Right cardiac atrium (tissue), 5 donors: ENCODE measurements around the gene ZNF484. TPM values are rescaled to one million over a fixed set of nuclear protein-coding genes. Genes with fewer than 3 reads are reported as not detected.
"Not testable (repeated sequence)": the region's sequence is repeated elsewhere in the genome, so short reads cannot be mapped to it uniquely, and the experiment has no call there.

Source experiments
- ATAC-seq, 2 donors: fragments of 200-7000 bp; cut with Tn5 transposase; one replicate each; pipeline versions ENCODE4 v1.8.0 to v1.9.1; 2020; ENCODE audit warnings: moderate library complexity in 2 of 2, mild to moderate bottlenecking in 1 of 2
- DNase-seq, 3 donors: peaks; one replicate each; pipeline ENCODE4 v3.0.0-alpha.2; 2020
- H3K27ac ChIP-seq: one replicate; pipeline ENCODE4 v1.5.1; 2013; ENCODE audit warnings: mild to moderate bottlenecking, low read length, control low read depth, moderate library complexity
- H3K27me3 ChIP-seq: one replicate; pipeline ENCODE4 v1.6.1; 2013; ENCODE audit not compliant: control insufficient read depth, insufficient read depth
- H3K4me1 ChIP-seq: one replicate; pipeline ENCODE4 v1.6.1; 2013; ENCODE audit warnings: low read length; ENCODE audit not compliant: control insufficient read depth, insufficient read depth
- H3K4me3 ChIP-seq: one replicate; pipeline ENCODE4 v1.5.1; 2013; ENCODE audit warnings: low read length, control low read depth
- H3K9me3 ChIP-seq: one replicate; pipeline ENCODE4 v1.6.1; 2013; ENCODE audit warnings: low read length; ENCODE audit not compliant: control insufficient read depth
- WGBS: extraction: QIAGEN DNeasy Blood & Tissue Kit; methylation state at CpG from one replicate; pipeline ENCODE4 v1.1.7; 2013; 5-methylcytosine and 5-hydroxymethylcytosine counted together
- intact Hi-C, 4 donors: fragments of 100-400 bp; cut with DNase I; formaldehyde crosslinking; loops; one replicate each; pipeline versions ENCODE4 v1.11.0 to v1.14.0; 2022 to 2023
- polyA plus RNA-seq: library from polyadenylated mRNA; stranded (reverse); fragments of 200-250 nt; gene quantifications from one replicate; pipeline ENCODE4 v1.2.3, GENCODE V29; 2013
- total RNA-seq, 4 donors: library from RNA; stranded (reverse); fragmentation: NEBNext Ultra II Directional; extraction: Animal tissue kit (Norgen Biotek cat#: 25700); gene quantifications; one replicate each; pipeline ENCODE4 v1.2.1, GENCODE V29; 2021
- donor health status: healthy with polysubstance abuse.
- donor health status: DM: no; HTN: yes; CAD: no.
- donor health status: DM: no; HTN: no; CAD: no.
- donor health status: DM: no; HTN: yes; CAD: no; lungs with severe emphysema.
- donor health status: DM: yes; HTN: yes; CAD: no.

ZNF484 gene
- total and polyA plus RNA-seq, 5 donors = 1.5 to 8.2 (median 7.2) TPM

GRCh38 chr9:92857236-92857635, 20.6 kb downstream of the ZNF484 start:
- no peak for ATAC-seq
- H3K27me3 ChIP-seq = no peaks in the 10 kb centered on the region
- no peaks in the 10 kb centered on the region for H3K9me3 ChIP-seq
- no peak for DNase-seq
- no peaks in the 10 kb centered on the region for H3K4me1 ChIP-seq
- H3K4me3 ChIP-seq = no peak overlapping the region
- intact Hi-C loops = no loop called here
- H3K27ac ChIP-seq = no peak overlapping the region

GRCh38 chr9:92853716-92854115, 24.1 kb downstream of the ZNF484 start:
- no peaks in the 10 kb centered on the region for H3K9me3 ChIP-seq
- no peak overlapping the region for H3K27ac ChIP-seq
- no peak for ATAC-seq
- 70% methylated on average over 2 of the region's 2 CpGs for WGBS
- intact Hi-C loops = no loop called here
- no peak overlapping the region for H3K4me3 ChIP-seq
- no peaks in the 10 kb centered on the region for H3K27me3 ChIP-seq
- H3K4me1 ChIP-seq = no peaks in the 10 kb centered on the region
- DNase-seq = no peak

GRCh38 chr9:92850898-92851297, 26.9 kb downstream of the ZNF484 start:
- Histone ChIP-seq H3K9me3 (peaks cover 4% of the 10 kb centered on the region), H3K4me3 (no peak overlapping the region), H3K4me1 (no peaks in the 10 kb centered on the region), H3K27ac (no peak overlapping the region), H3K27me3 (no peaks in the 10 kb centered on the region)
- DNase-seq (no peak), ATAC-seq (no peak)
- intact Hi-C loops = no loop called here

DNA sequence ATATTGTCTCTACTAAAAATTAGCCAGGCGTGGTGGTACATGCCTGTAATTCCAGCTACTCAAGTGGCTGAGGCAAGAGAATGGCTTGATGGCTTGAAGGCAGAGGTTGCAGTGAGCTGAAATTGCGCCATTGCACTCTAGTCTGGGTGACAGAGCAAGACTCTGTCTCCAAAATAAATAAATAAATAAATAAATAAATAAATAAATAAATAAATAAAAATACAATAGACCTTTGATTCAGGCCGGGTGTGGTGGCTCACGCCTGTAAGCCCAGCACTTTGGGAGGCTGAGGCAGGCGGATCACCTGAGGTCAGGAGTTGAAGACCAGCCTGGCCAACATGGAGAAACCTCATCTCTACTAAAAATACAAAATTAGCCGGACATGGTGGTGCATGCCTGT, 29.1 kb downstream of the ZNF484 start:
- intact Hi-C loops, H3K9me3 ChIP-seq, H3K27me3 ChIP-seq, H3K4me1 ChIP-seq, DNase-seq, H3K27ac ChIP-seq, ATAC-seq, H3K4me3 ChIP-seq: not testable (repeated sequence)
- WGBS = 85% methylated on average over 6 of the region's 6 CpGs

DNA sequence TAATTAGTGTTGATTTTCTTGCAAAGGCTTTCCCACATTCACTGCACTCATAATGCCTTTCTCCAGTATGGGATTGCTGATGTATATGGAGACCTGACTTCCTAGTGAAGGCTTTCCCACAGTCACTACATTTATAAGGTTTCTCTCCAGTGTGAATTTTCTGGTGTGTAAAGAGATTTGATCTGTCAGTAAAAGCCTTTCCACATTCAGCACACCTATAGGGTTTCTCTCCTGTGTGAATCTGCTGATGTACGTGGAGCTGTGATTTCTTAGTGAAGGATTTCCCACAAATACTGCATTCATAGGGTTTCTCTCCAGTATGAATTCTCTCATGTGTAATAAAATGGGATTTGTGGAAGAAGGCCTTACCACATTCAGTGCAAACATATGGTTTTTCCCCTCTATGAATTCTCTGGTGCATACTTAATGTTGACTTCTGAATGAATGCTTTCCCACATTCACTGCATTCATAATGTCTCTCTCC, 31.1 kb downstream of the ZNF484 start:
- intact Hi-C loops = no loop called here
- Histone ChIP-seq H3K4me1 (no peaks in the 10 kb centered on the region), H3K9me3 (peaks cover 4% of the 10 kb centered on the region), H3K4me3 (no peak overlapping the region), H3K27ac (no peak overlapping the region), H3K27me3 (no peaks in the 10 kb centered on the region)
- DNase-seq (no peak), ATAC-seq (no peak)
- 97% methylated on average over 1 of the region's 1 CpG for WGBS

GRCh38 chr9:92838411-92838810, 39.4 kb downstream of the ZNF484 start:
- H3K27me3 ChIP-seq, ATAC-seq, H3K4me3 ChIP-seq, H3K27ac ChIP-seq, intact Hi-C loops, H3K9me3 ChIP-seq, DNase-seq, H3K4me1 ChIP-seq: not testable (repeated sequence)
- WGBS = 94% methylated on average over 1 of the region's 1 CpG

DNA sequence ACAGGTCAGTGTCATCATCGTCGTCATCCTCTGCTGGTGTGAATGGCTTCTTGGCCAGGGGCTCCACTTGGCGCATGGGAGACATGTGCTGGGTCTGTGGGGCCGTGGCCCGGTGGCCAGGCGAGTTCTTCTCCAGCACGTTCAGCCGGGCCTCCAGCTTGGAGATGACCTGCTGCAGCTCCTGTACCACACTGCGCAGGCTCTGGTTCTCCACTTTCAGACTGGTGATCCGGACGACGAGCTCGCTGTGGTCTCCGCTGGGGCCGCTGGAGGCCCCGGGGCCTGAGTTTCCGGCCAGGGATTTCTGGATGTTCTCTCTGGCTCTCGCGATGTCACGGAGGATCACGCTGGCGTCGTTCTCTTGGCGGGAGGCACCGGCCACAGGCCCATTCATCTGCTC, 40.6 kb downstream of the ZNF484 start:
- Histone ChIP-seq H3K4me3 (no peak overlapping the region), H3K27ac (no peak overlapping the region), H3K4me1 (no peaks in the 10 kb centered on the region), H3K27me3 (no peaks in the 10 kb centered on the region), H3K9me3 (no peaks in the 10 kb centered on the region)
- ATAC-seq (no peak), DNase-seq (no peak)
- intact Hi-C loops = no loop called here
- 95% methylated on average over 25 of the region's 25 CpGs for WGBS

DNA sequence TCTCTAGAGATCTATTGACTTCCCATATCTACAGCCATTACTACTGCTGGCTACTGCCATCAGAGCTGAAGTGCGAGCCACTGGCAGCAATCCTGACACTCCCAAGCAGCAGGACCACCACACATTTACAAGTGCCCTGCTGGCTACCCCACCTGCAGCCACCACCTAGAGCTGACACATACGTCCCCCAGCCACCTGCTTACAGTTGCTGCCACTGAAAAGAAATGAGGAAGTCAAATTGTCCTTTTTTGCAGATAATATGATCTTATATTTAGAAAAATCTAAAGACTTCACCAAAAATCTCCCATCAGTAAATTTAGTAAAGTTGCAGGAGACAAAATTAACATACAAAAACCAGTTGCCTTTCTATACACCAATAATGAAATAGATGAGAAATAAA, 48.4 kb downstream of the ZNF484 start:
- H3K4me3 ChIP-seq = no peak overlapping the region
- no peaks in the 10 kb centered on the region for H3K27me3 ChIP-seq
- no peak for DNase-seq
- ATAC-seq = no peak
- H3K9me3 ChIP-seq = no peaks in the 10 kb centered on the region
- intact Hi-C loops = no loop called here
- WGBS = 87% methylated on average over 2 of the region's 2 CpGs
- no peaks in the 10 kb centered on the region for H3K4me1 ChIP-seq
- no peak overlapping the region for H3K27ac ChIP-seq

- ATAC-seq, H3K27ac ChIP-seq, intact Hi-C loops, H3K4me1 ChIP-seq, H3K9me3 ChIP-seq, DNase-seq, H3K4me3 ChIP-seq, H3K27me3 ChIP-seq: not testable (repeated sequence)
- WGBS = 61% methylated on average over 2 of the region's 2 CpGs
Measured at GRCh38 chr9:92825065-92825464, 52.8 kb downstream of the ZNF484 start.

DNA sequence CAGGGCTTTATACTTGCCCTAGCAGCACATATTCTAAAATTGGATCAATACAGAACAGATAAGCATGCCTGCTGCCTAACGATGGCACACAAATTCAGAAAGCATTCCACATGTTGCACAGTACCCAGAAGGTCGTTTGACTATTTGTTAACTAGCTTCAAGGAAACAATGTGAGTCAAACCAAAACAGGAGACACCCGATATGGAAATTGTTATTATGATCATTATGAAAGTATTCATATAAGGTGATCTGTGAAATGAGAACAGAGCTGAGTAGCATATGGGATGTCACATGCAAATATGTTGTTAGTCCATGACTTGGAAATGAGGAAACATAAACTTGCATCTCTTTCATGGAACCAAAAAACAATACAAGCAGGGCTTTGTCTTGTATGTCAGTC, 56.9 kb downstream of the ZNF484 start:
- no peaks in the 10 kb centered on the region for H3K9me3 ChIP-seq
- intact Hi-C loops = no loop called here
- no peak overlapping the region for H3K27ac ChIP-seq
- DNase-seq = no peak
- no peak for ATAC-seq
- 64% methylated on average over 3 of the region's 3 CpGs for WGBS
- no peaks in the 10 kb centered on the region for H3K4me1 ChIP-seq
- no peak overlapping the region for H3K4me3 ChIP-seq
- H3K27me3 ChIP-seq = no peaks in the 10 kb centered on the region

- H3K27ac ChIP-seq, H3K9me3 ChIP-seq, DNase-seq, intact Hi-C loops, H3K27me3 ChIP-seq, H3K4me1 ChIP-seq, H3K4me3 ChIP-seq, ATAC-seq: not testable (repeated sequence)
- 71% methylated on average over 1 of the region's 1 CpG for WGBS
Measured at GRCh38 chr9:92819898-92820297, 57.9 kb downstream of the ZNF484 start.

GRCh38 chr9:92809629-92810326, 68.1 kb downstream of the ZNF484 start:
- 9% methylated on average over 34 of the region's 34 CpGs for WGBS
- H3K4me1 ChIP-seq, ATAC-seq, H3K27me3 ChIP-seq, H3K27ac ChIP-seq, H3K9me3 ChIP-seq, DNase-seq, H3K4me3 ChIP-seq, intact Hi-C loops: not testable (repeated sequence)
